HTR-8/SVneo (cell line): Measurements from ENCODE around the gene GNA14.
"Not testable (repeated sequence)": the region's sequence is repeated elsewhere in the genome, so short reads cannot be mapped to it uniquely, and the experiment has no call there.

Experiments
- DNase-seq: peaks from one replicate; pipeline ENCODE4 v3.0.0; 2011; ENCODE audit warnings: low spot score, mixed read lengths; ENCODE audit not compliant: insufficient read length
- FAIRE-seq: peaks from 2 replicates; lab custom pipeline; 2011; peaks lifted over from hg19 to GRCh38; lab: Jason Lieb, UNC

GNA14 gene

DNA sequence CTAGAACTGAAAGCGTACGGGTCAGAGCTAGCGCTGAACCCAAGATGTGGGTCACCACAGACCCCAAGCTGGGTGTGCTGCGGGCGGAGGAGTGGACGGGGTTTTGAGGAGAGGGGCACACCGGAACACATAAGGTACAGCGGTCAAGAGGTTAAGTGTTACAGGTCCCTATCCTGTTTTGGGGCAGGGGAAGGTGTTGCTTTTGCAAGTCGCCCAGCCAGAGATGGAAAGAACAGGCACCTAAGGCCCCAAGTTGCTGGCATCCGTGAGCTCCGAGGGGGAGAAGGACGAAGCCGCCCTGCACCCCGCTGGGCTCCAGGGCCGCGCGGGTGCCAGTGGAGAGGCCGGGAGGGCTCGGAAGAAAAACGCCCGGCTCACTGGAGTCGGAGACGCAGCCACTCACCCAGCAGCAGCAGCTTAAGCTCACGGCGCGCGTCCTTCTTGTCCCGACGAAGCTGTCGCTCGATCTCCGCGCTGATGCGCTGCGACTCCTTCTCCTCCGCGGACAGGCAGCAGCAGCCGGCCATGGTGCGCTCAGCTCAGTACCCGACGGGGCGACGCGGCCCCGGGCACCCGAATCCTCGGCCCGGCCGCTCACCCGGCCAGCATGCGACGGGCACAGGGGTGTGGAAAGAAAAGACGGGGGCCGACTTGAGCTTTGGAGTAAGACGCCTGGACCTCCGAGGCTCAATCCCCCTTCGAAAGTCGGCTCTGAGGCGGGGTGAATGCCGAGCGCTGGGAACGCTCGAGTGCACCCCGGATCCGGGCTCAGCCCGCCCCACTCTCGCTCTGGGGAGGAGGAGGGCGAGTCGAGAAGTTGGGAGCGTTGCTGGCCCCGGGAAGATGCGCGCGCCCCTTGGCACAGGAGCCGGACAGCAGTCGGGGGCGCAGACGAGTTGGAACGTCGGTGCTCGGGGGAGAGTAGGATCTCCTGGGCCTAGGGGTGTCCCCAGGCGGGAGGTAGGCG lies 572 bp downstream of the GNA14 start:
- FAIRE-seq = no peak

DNA sequence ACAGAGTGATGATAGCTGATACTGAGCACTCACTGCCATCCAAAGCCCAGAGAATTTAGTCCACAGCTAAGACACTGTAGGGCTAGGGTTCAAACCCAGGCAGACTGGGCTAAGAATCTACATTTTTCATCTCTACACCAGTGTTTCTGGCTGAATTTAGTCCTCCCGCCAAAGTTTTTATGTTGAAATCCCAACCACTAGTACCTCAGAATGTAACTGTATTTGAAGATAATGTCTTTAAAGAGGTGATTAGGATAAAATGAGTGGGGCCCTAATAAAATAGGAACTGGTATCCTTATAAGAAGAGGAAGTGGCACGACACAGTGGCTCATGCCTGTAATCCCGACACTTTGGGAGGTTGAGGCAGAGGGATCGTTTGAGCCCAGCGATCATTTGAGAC lies 4.3 kb downstream of the GNA14 start:
- FAIRE-seq (no peak), DNase-seq (no peak)

More for the DNA sequence above, 572 bp downstream of the GNA14 start:
- no peak for DNase-seq

DNA sequence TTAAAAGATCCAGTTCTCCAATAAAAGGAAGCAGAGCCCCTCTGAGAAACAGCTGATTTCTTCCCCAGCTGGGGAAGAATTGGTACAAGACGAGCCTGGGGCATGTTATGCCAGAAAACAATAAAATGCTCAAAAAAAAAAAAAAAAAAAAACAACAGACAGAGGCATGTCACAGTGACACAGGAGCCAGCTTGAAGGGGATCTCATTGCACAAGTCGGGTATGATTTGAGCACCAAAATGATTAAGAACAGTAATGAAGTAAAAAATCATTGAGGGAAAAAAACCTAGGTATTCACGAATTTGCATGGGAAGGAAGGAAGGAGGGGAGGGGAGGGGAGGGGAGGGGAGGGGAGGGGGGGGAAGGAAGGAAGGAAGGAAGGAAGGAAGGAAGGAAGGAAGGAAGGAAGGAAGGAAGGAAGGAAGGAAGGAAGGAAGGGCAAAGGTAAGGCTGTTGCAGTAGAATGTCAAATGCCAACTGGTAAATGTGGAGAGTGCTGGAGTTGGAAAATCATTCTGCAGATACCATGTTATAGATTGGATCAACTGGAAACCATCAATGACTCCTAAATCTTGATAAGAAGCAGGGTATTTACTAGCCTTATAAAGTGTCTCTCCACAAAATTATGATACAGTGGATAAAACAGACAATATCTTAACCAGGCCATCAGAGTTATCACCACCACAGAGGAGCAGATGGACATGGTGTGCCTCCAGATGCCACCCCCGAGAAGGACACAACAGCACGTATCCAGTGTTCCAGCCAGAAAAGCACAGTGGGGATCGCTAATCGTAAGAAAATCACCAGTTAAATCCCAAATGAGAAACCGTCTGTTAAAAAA lies 7.2 kb downstream of the GNA14 start:
- FAIRE-seq (no peak), DNase-seq (no peak)

DNA sequence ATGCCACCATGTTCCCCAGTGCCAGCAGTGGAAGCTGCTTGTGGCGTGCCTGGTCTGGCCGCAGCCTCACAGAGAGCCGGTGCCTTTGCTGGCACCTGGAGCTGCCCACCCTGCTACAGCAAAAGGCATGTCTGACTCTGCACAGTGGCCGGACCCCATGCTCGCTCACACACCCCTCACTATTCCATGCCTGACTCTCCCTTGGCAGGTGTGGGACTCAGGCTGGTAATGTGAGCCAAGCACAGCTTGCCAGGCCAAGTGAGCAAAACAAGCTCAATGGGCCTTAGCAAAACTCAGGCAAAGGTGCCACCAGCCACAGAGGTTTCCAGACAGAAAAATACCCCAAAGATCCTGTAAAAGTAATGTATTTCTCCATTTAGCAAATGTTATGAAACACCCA lies 15.5 kb downstream of the GNA14 start:
- DNase-seq (no peak), FAIRE-seq (no peak)

DNA sequence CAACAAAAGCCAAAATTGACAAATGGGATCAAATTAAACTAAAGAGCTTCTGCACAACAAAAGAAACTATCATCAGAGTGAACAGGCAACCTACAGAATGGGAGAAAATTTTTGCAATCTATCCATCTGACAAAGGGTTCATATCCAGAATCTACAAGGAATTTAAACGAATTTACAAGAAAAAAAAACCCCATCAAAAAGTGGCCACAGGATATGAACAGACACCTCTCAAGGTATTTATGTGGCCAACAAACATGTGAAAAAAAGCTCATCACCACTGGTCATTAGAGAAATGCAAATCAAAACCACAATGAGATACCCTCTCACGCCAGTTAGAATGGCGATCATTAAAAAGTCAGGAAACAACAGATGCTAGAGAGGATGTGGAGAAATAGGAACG lies 19.3 kb downstream of the GNA14 start:
- DNase-seq, FAIRE-seq: not testable (repeated sequence)

DNA sequence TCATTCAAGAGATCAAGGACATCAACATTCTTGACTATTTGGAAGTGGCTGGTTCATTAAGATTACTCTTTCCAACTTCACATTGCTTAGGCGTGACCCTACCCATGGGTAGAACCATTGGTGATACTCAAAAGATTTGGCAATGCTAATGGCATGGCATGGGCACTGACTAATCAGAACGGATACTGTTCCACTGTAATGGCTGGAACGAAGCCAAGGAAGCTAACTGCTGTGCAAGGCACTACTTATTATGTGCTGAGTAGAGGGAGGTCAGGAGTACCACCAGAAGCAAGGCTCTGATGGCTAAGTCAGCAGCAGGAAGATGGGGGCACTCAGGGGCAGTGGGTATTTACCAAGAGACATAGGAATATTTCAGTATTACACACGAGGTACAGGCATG lies 31.9 kb downstream of the GNA14 start:
- no peak for FAIRE-seq
- no peak for DNase-seq

DNA sequence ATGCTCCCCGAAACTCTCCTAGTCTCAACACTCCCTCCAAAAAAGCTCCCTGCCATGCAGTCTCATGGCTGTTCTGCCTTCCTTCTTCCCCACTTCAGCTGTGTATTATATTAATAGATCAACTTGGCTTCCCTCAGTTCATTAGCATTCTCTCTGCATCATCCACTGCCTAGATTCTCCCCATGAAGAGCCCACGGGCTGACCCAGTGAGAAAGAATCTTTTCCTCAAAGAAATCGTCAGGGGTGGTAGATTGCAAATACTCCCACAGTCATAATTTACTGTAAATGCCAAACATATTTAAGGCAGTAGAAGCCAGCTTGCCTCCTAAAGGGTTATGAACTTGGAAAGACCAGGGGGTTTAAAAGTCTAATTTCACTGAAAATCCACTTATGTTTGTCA lies 33.5 kb downstream of the GNA14 start:
- no peak for FAIRE-seq
- no peak for DNase-seq

DNA sequence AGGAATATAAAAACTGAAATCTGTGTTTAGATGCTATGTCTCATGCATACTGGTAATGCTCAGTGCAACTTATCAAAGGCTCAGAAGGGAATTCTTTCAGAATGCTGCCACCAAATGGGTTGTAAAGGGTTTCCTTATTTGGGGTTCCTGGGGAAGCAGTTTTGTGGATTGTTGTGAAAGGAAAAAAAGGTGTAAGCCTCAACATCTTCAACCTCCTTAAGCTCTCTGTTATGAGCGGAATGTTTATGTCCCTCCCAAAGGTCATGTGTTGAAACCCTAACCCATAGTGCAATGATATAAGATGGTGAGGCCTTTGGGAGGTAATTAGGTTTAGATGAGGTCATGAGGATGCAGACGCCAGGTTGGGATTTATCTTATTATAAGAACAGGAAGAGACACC lies 41.6 kb downstream of the GNA14 start:
- no peak for DNase-seq
- FAIRE-seq = no peak

DNA sequence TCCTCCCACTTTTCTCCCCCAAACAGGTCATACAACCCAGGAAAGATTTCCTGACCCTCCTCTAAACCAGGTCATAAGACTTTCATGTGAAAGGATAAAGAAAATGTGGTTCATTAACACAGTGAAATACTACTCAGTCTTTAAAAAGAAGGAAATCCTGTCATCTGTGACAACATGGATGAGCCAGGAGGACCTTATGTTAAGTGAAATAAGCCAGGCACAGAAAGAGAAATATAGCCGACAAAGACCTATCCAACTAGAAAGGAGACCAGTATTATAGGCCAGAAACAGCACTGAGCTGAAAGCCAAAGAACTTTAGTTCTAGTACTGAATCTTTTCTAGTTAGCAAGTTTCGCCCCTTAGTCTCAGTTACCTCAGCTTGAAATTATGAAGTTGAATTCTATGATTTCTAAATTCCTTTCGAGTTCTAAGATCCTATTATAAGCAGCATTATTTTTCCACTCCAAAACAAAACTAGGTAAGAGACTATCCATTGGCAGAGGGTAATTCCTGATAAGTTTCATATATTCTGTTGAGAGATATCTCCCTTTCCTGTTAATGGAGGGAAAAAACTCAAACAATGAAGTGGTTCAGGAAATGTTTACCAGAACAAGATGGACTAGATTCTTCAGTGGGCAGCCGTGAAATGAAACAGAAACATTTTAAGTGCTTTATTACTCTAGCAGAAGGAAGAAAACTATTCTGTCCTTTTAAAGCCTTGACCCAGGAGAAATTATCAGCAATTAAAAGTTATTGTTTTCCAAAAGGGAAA lies 42.5 kb downstream of the GNA14 start:
- no peak for DNase-seq
- no peak for FAIRE-seq

DNA sequence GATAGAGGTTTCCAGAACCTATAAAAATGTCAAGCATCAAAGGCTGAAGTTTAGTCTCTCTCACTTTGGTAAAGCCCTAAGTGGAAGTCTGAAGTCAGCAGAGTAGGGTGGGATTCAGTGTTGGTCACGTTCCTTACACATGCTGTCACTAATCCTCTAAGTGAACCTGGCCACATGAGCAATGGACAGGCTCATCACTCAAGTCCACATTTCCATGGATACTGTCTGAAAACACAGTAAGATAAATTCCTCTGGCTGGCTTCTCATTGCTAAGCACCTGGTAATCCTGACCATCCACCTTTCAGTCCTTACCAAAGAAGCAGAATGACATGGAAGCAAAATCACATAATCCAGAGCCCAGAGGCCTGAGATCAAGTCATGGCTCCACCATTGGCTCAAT lies 43.8 kb downstream of the GNA14 start:
- no peak for FAIRE-seq
- no peak for DNase-seq

DNA sequence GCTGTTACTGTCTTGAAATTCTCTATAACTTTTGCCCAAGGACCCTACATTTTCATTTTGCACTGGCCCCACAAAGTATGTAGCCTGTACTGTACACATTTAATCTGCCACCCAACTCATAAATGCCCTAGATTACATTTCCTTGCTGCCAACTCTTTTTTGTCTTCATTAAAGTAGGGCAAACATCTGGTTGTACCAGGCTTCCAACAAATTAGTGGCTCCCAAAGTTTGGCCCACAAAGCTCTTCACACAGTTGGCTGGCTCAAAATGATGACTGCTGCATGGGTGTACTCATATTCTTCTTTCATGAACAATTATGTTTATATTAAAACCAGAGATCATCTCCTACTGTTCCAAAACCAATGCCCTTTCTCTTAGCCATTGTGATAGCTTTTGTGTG lies 45.3 kb downstream of the GNA14 start:
- FAIRE-seq = no peak
- DNase-seq = no peak

DNA sequence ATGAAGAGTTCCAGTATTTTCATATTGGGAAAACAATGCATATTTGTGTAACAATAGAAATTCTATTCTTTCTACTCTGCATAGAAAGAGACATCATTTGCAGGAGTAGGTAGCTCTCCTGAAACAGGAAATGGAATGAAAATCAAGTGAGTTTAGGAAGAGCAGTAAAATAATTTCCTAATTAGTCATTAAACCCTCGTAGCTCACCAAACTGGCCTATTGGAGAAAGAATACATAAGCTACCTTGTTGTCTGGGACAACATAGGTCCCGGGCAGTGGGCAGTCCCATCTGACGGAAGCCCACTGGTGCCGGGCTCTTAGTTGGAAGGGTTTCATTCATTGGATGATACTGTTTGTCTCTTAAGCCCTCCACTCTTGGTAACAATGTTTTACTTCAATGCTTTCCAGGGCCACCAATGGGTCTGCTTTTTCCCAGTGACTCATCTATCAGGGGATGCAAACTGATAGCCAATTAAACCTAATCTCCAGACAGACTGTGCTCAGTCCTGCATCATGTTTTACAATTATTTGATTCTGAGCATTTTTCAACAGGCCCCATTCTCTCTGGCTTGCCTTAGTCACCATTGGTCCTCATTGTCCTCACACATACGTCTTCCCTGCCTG lies 46.5 kb downstream of the GNA14 start:
- FAIRE-seq = no peak
- no peak for DNase-seq

DNA sequence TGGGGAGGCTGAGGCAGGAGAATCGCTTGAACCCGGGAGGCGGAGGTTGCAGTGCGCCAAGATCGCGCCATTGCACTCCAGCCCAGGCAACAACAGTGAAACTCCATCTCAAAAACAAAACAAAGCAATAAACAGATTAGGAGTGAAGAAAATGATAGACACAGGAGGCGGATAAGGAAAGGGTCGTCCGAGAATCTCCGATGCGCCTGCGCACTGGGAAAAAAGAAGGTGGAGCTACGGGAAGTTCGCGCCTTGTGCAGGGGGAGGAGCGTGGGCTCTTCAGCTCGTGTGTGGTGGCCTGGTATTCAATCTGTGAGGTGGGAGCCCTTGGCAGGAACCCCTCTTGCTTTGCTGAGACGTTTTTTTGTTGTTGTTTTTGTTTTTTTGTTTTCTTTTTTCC lies 47.3 kb downstream of the GNA14 start:
- FAIRE-seq (no peak), DNase-seq (no peak)

DNA sequence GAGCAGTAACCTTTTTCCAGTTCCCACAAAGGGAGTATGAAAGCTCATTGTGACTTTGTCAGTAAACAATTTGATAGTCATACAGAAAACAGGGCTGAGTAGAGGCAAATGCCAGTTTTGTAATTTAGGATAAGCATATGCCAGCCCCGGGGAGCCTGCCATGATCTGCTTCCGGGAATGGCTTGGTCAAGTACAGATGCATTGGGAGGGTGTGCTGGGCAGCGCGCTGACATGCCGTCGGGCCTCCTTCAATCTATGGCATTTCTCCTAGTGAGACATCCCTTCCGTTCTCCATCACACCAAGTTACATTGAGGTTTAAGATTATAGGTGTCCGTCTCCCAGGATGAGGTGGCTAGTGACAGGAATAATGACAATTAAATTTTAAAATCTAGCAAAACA lies 48.6 kb downstream of the GNA14 start:
- DNase-seq (no peak), FAIRE-seq (no peak)

DNA sequence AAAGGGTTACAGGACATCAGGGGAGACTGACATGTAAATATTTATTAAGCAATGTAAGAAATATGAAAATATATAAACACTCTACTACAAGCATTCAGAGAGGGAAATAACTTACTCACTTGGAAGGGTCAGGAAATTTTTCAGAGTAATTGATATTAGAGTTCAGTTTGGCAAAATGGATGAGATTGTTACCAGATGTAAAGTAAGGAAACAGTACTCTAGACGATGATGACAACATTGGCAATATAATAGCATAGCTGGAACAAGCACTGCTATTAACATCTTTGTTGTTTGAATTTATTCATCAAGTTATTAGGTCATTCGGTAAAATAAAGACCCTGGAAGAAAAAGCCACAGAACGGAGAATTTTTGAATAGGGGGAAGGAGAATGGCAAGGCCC lies 49.1 kb downstream of the GNA14 start:
- FAIRE-seq = no peak
- no peak for DNase-seq

DNA sequence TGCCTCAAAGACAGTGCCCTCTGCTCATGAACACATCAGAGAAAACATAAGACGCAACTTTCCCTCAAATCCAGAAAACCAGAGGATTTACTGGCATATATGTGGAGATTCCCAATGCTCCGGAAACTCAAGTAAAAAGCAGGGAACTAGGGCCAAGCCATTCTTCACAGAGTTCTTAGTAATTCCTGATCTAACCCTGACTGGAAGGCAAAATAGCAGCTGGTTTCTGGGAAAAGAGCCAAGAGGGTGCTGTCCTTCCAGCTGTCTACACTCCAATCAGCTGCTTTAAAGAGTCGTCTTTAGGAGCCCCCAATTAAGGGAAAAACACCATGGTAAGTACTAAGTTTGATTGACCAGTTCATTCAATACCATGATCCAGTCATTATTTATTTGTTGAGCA lies 49.6 kb downstream of the GNA14 start:
- no peak for FAIRE-seq
- no peak for DNase-seq

DNA sequence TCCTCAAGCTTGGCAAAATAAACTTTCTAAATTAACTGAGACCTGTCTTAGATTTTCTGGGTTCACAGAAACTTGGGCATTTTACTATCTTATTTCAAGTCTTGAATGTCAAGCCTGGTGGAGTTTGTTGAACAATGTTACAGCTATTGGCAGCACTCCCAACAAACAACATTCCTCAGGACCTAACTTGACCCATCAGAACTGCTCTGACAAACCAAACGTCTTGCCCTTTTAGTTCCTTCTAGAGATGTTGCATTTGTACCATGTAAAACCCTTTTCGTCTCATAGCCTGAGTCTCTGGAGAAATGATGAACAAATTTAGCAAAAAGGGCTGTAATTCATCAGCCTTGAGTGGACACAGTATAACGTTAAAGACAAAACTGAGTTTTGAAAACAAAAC lies 51.1 kb downstream of the GNA14 start:
- FAIRE-seq (no peak), DNase-seq (no peak)

DNA sequence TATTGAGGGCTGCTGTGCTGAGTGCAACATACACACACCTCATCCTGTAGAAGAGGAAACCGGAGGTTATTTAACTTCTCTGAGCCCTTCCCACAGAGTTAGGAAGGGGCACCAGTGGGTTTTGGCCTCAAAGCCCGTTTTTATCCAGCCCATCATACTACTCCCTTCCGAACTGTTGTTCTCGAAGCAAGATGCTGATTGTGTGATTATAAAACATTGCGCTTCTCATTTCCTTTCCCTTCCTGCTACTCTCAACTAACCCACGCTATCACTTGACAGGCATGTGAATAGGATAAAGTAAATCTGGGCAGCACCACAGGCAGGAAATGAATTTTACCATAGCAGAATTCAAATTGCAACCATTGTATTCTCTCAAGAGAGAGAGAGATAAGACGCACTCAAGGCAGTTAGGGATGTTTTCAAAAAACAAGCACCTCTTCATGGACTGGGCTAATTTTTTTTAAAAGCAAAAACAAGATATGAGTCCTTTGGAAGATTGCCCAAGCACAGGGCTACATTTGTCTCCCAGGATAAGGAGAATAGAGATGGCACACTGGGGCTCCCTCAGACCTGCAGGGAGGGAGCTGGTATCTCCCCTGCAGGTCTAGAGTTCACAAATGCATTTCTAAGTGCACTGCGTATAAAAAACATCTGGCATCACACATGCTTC lies 52.6 kb downstream of the GNA14 start:
- FAIRE-seq = no peak
- DNase-seq = no peak

DNA sequence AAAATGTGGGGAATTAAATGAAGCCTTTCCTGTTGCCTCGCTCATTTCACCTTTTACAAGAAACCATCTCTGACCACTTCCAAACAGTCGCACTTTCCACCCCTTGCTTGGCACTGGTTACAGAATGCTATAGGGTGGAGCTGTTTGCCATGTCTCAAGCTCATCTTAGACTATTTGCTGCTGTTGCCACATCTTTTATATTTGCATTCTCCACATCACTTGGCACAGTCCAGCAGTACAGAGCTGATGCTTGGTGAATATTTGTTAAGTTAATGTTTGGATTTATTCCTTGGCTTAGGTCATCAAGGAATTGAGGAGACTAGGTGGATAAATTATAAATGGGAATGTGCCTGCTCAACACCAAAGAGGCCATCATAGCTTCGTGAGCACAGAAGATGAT lies 53.2 kb downstream of the GNA14 start:
- no peak for FAIRE-seq
- DNase-seq = no peak

DNA sequence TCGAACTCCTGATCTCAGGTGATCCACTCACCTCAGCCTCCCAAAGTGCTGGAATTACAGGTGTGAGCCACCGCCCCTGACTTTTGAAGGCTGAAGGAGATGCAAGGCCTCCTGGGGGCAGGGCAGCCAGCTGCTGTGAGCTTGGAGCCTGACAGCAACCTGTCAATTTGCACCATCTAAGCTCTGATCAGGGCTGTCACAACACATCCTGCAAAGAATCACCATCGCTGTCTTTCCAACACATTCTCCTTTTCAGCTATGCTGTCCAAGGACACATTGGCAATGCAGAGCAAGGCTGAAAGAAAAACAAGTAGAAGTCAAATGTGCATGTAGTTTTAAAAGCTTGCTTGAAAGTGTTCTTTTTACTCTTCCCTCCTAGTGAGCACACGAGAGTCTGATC lies 54.6 kb downstream of the GNA14 start:
- DNase-seq (no peak), FAIRE-seq (no peak)
